GM12878 (cell line): ENCODE measurements around the gene IRGM. TPM values are rescaled to one million over a fixed set of nuclear protein-coding genes. Genes with fewer than 3 reads are reported as not detected.

Experiments
- ATAC-seq: fragments of 200-7000 bp; cut with Tn5 transposase; 3 replicates; pipeline ENCODE4 v1.9.1; 2020; ENCODE audit warnings: mild to moderate bottlenecking, moderate library complexity
- BruUV-seq: library from RNA; stranded (reverse); fragments of 400-500 nt; replicated peaks from 2 replicates; lab custom pipeline; 2021; lab: Mats Ljungman, UMichigan
- CTCF ChIA-PET: fragments of 300-600 bp; sonication (Branson Sonifier 250); formaldehyde crosslinking; extraction: SDS; loops from one replicate; lab custom pipeline; 2021; ENCODE audit warnings: inconsistent platforms; lab: Yijun Ruan, JAX
- POLR2A ChIA-PET: fragments of 350-600 bp; formaldehyde crosslinking; extraction: SDS; loops from one replicate; lab custom pipeline; 2021; ENCODE audit warnings: inconsistent platforms; lab: Charles Lee
- RAD21 ChIA-PET: fragments of 300-600 bp; sonication (Branson Sonifier 250); formaldehyde crosslinking; loops from one replicate; lab custom pipeline; 2023; ENCODE audit warnings: antibody characterized with exemption; ENCODE audit not compliant: unreplicated experiment; lab: Charles Lee
- SMC1A ChIA-PET: fragments of 300-600 bp; sonication (Branson Sonifier 250); formaldehyde crosslinking; loops from one replicate; lab custom pipeline; 2023; ENCODE audit not compliant: unreplicated experiment, uncharacterized antibody; lab: Charles Lee
- DNase-seq: peaks from one replicate; pipeline ENCODE4 v3.0.0-alpha.2; 2011; ENCODE audit warnings: low read depth, low spot score
- FAIRE-seq: peaks from 3 replicates; lab custom pipeline; 2011; peaks lifted over from hg19 to GRCh38; lab: Jason Lieb, UNC
- H2AFZ ChIP-seq: 2 replicates; pipeline ENCODE4 v1.6.0; 2011; ENCODE audit warnings: low read depth, low read length, control low read depth; ENCODE audit not compliant: control insufficient read depth
- H3K27ac ChIP-seq: 2 replicates; pipeline ENCODE4 v1.5.1; 2011; ENCODE audit warnings: control low read depth; ENCODE audit not compliant: control insufficient read depth, insufficient read depth
- H3K27me3 ChIP-seq, 2 experiments: replicated peaks in 1 of 2; 2 replicates each; pipeline versions ENCODE4 v1.6.0 to v1.6.1; 2011; ENCODE audit warnings: low read length in 1 of 2; ENCODE audit not compliant: control insufficient read depth in 2 of 2, insufficient read depth in 2 of 2
- H3K36me3 ChIP-seq, 2 experiments: 2 replicates each; pipeline ENCODE4 v1.5.1; 2011; ENCODE audit warnings: low read length in 1 of 2; ENCODE audit not compliant: control insufficient read depth in 2 of 2, insufficient read depth in 2 of 2
- H3K4me1 ChIP-seq: 2 replicates; pipeline ENCODE4 v1.6.1; 2011; ENCODE audit warnings: mild to moderate bottlenecking, low read length, moderate library complexity, mixed read lengths; ENCODE audit not compliant: control insufficient read depth, insufficient read depth
- H3K4me2 ChIP-seq: 2 replicates; pipeline ENCODE4 v1.6.0; 2011; ENCODE audit warnings: control low read depth; ENCODE audit not compliant: control insufficient read depth, insufficient read depth
- H3K4me3 ChIP-seq: fragments of 200-600 bp; sonication (generic); 2 replicates; pipeline ENCODE4 v1.5.1; 2016
- H3K79me2 ChIP-seq: 2 replicates; pipeline ENCODE4 v1.6.0; 2011; ENCODE audit warnings: low read length; ENCODE audit not compliant: control insufficient read depth, insufficient read depth
- H3K9ac ChIP-seq: 2 replicates; pipeline ENCODE4 v1.8.0; 2011; ENCODE audit warnings: low read length, control low read depth, mixed read lengths; ENCODE audit not compliant: control insufficient read depth, insufficient read depth
- H3K9me3 ChIP-seq: replicated peaks from 3 replicates; pipeline ENCODE4 v1.5.1; 2011; ENCODE audit warnings: mild to moderate bottlenecking, low read length; ENCODE audit not compliant: control insufficient read depth, insufficient read depth
- H4K20me1 ChIP-seq: 2 replicates; pipeline ENCODE4 v1.6.0; 2011; ENCODE audit not compliant: control insufficient read depth, insufficient read depth
- CHD4 ChIP-seq: fragments of 200-600 bp; sonication (generic); IDR thresholded peaks from 2 replicates; pipeline ENCODE4 v1.6.1; 2016; ENCODE audit warnings: mild to moderate bottlenecking
- EZH2 ChIP-seq: IDR thresholded peaks from 2 replicates; pipeline ENCODE4 v1.6.1; 2012; ENCODE audit warnings: low read depth, mild to moderate bottlenecking, control low read depth, inconsistent platforms, low read length, borderline replicate concordance; ENCODE audit not compliant: control insufficient read depth
- FOS ChIP-seq: IDR thresholded peaks from 3 replicates; pipeline ENCODE4 v1.6.1; 2011; ENCODE audit warnings: borderline replicate concordance; ENCODE audit not compliant: insufficient read length; ENCODE audit errors: extremely low read depth
- NFIC ChIP-seq: IDR thresholded peaks from 2 replicates; pipeline ENCODE4 v1.6.1; 2012; ENCODE audit warnings: low read depth, mild to moderate bottlenecking, inconsistent platforms, low read length, moderate library complexity
- PAX8 ChIP-seq: fragments of 450-650 bp; IDR thresholded peaks from 2 replicates; pipeline ENCODE4 v1.6.1; 2017; ENCODE audit warnings: mild to moderate bottlenecking, moderate library complexity
- PML ChIP-seq: IDR thresholded peaks from 2 replicates; pipeline ENCODE4 v1.6.1; 2012; ENCODE audit warnings: low read length, inconsistent platforms
- POLR2AphosphoS2 ChIP-seq: IDR thresholded peaks from 2 replicates; pipeline ENCODE4 v1.6.1; 2011; ENCODE audit warnings: low read depth, mild to moderate bottlenecking, low read length, improper control_type of control experiment, moderate library complexity
- POLR2AphosphoS5 ChIP-seq: IDR thresholded peaks from 2 replicates; pipeline ENCODE4 v1.6.1; 2011; ENCODE audit warnings: mild to moderate bottlenecking, low read length, inconsistent platforms
- SKIL ChIP-seq: fragments of 450-650 bp; IDR thresholded peaks from 2 replicates; pipeline ENCODE4 v1.6.1; 2017; ENCODE audit warnings: mild to moderate bottlenecking, low read depth, inconsistent platforms; ENCODE audit not compliant: poor library complexity, severe bottlenecking
- SMARCA5 ChIP-seq: fragments of 450-650 bp; IDR thresholded peaks from 2 replicates; pipeline ENCODE4 v1.6.1; 2017; ENCODE audit warnings: mild to moderate bottlenecking
- SMC3 ChIP-seq: IDR thresholded peaks from 2 replicates; pipeline ENCODE4 v1.6.1; 2011; ENCODE audit warnings: low read length, improper control_type of control experiment, borderline replicate concordance
- TCF12 ChIP-seq: IDR thresholded peaks from 2 replicates; pipeline ENCODE4 v1.6.1; 2011; ENCODE audit warnings: low read depth, mild to moderate bottlenecking, low read length
- TCF7 ChIP-seq: IDR thresholded peaks from 2 replicates; pipeline ENCODE4 v1.6.1; 2014; ENCODE audit warnings: antibody characterized with exemption, borderline replicate concordance
- ZBTB4 ChIP-seq: fragments of 450-650 bp; formaldehyde crosslinking; IDR thresholded peaks from 2 replicates; pipeline ENCODE4 v1.4.0; 2022; ENCODE audit warnings: mild to moderate bottlenecking, moderate library complexity
- ZNF622 ChIP-seq: fragments of 450-650 bp; IDR thresholded peaks from 2 replicates; pipeline ENCODE4 v1.6.1; 2017; ENCODE audit warnings: mild to moderate bottlenecking, inconsistent platforms
- WGBS: methylation state at CpG from one replicate; pipeline ENCODE4 v1.1.6; 2016; ENCODE audit warnings: low lambda C conversion rate; ENCODE audit not compliant: insufficient replicate concordance, insufficient coverage; ENCODE audit errors: missing lambda C conversion rate; 5-methylcytosine and 5-hydroxymethylcytosine counted together
- in situ Hi-C: fragments of 300-500 bp; cut with MboI; formaldehyde crosslinking; loops from 9 replicates; pipeline ENCODE4 v1.14.3; 2018; ENCODE audit warnings: mixed read lengths
- intact Hi-C: fragments of 100-400 bp; cut with micrococcal nuclease; formaldehyde crosslinking; loops from one replicate; pipeline ENCODE4 v1.14.2; 2022; ENCODE audit not compliant: unreplicated experiment
- polyA plus RNA-seq, 11 experiments: library from polyadenylated mRNA; depleted of rRNA in 4 of 11; unstranded in 6 of 11; stranded (reverse) in 5 of 11; fragments of >200 nt; fragmentation: Nextera tagmentation in 4 of 11; fragmentation: Illumina TruSeq in 1 of 11; extraction: Ambion mirVana in 4 of 11; extraction: Trizol in 1 of 11; gene quantifications; 1 replicate in 1 of 11; 2 replicates in 10 of 11; pipeline versions ENCODE4 v1.2.1 to v1.2.3, GENCODE V29; 2011 to 2016; ENCODE audit warnings: inconsistent platforms in 2 of 11, missing spikeins in 2 of 11, low read depth in 1 of 11
- total RNA-seq, 4 experiments: library from RNA; depleted of rRNA in 3 of 4; stranded (reverse); fragments of >200 nt in 3 of 4; fragmentation: Illumina TruSeq in 1 of 4; extraction: Trizol in 1 of 4; gene quantifications; 2 replicates each; pipeline versions ENCODE4 v1.2.1 to v1.2.3, GENCODE V29; 2013 to 2021

The IRGM gene
- total and polyA plus RNA-seq, 10 of the 15 experiments (the other 5 are each of a cell fraction or from before 2014, with no cell fraction given), result 0.11 to 0.38 (median 0.27) TPM; not detected in 2

GRCh38 chr5:150809363-150809762, 37.0 kb upstream of the IRGM start:
- no peak for FAIRE-seq
- TF ChIP-seq SMARCA5 (no peak), TCF7 (no peak), POLR2AphosphoS2 (no peak), FOS (no peak), SMC3 (no peak), PML (no peak), SKIL (no peak), POLR2AphosphoS5 (no peak), TCF12 (no peak), NFIC (no peak), EZH2 (no peak), CHD4 (no peak), PAX8 (no peak), ZBTB4 (CRISPR knock-in tag) (no peak), ZNF622 (no peak)

More at GRCh38 chr5:150809363-150809762, 37.0 kb upstream of the IRGM start:
- Histone ChIP-seq H4K20me1 (no peaks in the 10 kb centered on the region), H3K79me2 (no peaks in the 10 kb centered on the region), H3K4me3 (no peak overlapping the region), H3K27me3 (no peaks in the 10 kb centered on the region), H3K27ac (no peak overlapping the region), H3K9ac (no peak overlapping the region), H2AFZ (no peak overlapping the region), H3K9me3 (no peaks in the 10 kb centered on the region), H3K4me1 (no peaks in the 10 kb centered on the region), H3K36me3 (no peaks in the 10 kb centered on the region), H3K4me2 (no peak overlapping the region)
- POLR2A ChIA-PET, result no interaction called here
- SMC1A ChIA-PET, result interaction anchor here (1.1 kb wide), 1 partner anchor 37 kb away, joined by 3 read pairs; the partner anchor contains the start of gene IRGM
- DNase-seq (no peak), ATAC-seq (no peak)
- intact Hi-C loops, result loop anchor here (10.0 kb wide), 2 partner anchors 175 to 505 kb away; no protein-coding TSS in a partner anchor
- CTCF ChIA-PET, result interaction anchor here (1.1 to 1.2 kb wide), 2 partner anchors 8 to 306 kb away, joined by 4 read pairs; no protein-coding TSS in a partner anchor
- WGBS, result 87% methylated on average over 3 of the region's 3 CpGs
- no TSS peak for BruUV-seq
- RAD21 ChIA-PET, result no interaction called here
- in situ Hi-C loops, result no loop called here
